CD4-positive, alpha-beta T cell treated with Interferon alpha-2 for 1 hour (primary cell): ENCODE results near the gene ATAD1.
A peak's percentile ranks its signal among the peaks of the same experiment; 100 is the strongest.
"Not testable (repeated sequence)": the region's sequence is repeated elsewhere in the genome, so short reads cannot be mapped to it uniquely, and the experiment has no call there.

Experiments
- DNase-seq, 2 donors: peaks; one replicate each; pipeline ENCODE4 v3.0.0-alpha.2; 2020 to 2022

Gene ATAD1

DNA sequence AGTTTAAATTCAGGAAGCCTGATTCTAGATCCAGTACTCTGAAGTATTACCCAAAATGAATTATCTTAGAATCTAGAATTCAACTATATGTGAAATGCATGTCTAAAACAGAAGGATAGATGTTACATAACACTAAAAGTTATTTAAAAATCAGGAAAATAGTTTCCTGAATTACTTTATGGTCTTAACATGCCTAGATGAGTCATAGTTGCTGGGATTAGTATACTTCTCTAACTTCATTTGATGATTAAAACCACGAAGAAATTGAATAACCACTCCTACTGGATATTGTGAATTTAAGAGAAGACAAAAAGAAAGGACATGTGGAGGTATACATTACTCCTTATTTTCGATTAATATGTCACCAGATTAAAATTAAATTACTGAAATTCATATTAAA lies 65.5 kb downstream of the ATAD1 start:
- no peak for DNase-seq

DNA sequence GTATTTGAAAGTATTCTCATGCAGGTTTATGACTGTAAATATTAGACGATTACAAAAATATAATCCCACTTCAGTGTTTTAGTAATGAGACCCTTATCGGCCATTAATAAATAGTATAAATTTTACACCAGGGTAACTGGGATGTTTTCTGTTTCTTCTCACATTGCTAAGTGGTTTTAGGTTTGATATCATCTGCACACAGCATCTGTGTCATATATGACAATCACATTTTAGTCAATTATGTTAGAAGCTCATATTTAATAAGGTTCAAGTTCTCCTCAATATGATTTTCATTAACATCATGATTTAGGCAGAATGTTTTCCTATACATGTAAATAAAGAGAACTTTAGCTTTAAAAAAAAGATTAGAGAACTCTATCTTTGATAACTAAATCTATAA lies 66.8 kb downstream of the ATAD1 start:
- DNase-seq = no peak

DNA sequence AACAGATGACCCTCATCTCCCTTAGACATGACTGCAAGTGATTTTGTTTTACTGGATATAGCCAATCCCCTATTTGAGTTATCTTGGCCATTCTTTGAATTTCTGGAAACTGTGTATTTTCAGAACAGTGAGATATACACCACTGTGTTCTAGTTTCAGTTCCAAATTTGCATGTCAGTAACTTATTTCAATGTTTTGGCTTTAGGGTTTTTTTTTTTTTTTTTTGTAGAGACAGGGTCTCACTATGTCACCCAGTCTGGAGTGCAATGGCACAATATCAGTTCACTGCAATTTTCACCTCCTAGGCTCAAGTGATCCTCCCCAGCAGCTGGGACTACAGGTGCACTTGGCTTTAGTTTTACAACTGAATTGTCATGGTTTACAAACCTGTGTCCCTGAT lies 67.2 kb downstream of the ATAD1 start:
- DNase-seq = no peak

DNA sequence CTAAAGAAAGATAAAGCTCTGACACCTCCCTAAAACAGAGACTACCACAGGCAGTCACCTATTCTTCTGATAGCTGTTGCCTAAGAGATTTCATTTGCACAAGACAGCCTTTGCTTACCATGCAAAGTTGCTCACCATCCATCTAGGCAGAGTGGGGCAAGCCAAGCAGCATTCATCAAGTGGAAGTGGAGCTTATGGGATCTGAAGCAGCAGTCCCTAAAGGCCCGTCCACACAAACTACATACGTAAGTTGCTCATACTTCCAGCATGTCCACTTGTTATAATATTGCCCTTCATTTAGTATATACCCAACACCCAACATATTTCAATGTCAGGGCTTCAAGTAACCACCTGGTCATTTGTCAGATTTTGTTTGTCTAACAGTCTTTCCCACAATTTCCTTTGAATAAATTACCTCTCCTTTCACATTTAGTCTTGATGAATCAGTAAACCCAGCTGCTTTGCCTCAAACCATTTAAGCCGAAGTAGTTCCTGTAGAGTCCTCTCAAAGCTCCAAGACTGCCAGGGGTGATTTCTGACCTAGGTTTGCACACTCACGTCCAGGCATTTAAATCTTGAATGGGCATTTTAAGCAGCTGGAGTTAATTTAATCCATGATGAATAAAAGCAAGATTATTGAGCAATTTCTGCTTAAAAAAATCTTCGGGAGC lies 67.9 kb downstream of the ATAD1 start:
- no peak for DNase-seq

DNA sequence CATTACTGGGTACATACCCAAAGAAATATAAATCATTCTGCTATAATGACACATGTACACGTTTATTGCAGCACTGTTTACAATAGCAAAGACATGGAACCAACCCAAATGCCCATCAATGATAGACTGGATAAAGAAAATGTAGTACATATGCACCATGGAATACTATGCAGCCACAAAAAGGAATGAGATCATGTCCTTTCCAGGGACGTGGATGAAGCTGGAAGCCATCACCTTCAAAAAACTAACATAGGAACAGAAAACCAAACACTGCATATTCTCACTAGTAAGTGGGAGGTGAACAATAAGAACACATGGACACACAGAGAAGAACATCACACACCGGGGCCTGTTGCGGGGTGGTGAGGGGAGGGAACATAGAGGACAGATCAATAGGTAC lies 69.8 kb downstream of the ATAD1 start:
- not testable (repeated sequence) for DNase-seq

DNA sequence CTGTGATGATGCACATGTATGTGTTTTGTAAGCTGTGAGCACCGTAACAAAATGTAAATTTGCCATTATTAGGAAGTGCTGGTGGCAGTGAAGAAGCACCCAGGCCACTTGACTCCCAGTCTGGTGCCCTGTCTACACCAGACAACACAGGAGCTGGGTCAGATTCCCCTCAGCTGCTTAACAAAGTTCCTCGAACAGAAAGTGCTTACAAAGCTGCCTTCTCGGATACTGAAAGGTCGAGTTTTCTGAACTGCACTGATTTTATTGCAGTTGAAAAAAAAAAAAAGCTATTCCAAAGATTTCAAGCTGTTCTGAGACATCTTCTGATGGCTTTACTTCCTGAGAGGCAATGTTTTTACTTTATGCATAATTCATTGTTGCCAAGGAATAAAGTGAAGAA lies 71.1 kb downstream of the ATAD1 start:
- DNase-seq = no peak

DNA sequence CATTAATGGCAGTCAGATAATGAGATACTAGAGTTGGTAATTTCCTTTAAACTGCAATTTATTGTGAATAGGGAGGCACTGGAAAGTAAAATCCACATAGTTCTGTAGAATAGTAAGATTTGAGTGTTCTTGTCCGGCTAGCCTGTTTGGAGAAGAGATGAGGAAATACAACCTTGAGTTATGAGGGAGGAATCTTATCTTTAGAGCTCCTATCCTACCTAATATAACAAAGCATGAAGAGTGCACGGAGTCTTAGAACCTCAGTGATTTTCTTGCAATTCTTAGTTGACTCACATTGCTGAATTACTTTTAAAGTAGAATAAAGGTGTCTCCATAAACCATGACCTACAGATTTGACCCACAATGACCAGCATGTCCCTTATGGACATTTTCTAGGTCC lies 73.4 kb downstream of the ATAD1 start:
- DNase-seq = no peak

DNA sequence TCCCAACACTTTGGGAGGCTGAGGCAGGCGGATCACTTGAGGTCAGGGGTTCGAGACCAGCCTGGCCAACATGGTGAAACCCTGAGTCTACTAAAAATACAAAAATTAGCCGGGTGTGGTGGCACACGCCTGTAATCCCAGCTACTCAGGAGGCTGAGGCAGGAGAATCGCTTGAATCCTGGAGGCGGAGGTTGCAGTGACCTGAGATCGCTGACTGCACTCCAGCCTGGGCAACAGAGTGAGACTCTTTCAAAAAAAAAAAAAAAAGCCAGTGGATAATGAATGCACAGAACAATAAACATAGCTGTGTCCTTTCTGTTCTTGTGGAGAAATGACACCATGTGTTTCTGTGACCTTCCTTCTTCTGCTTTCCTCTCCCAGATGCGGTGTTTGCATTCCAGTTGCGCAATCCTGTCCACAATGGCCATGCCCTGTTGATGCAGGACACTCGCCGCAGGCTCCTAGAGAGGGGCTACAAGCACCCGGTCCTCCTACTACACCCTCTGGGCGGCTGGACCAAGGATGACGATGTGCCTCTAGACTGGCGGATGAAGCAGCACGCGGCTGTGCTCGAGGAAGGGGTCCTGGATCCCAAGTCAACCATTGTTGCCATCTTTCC lies 74.9 kb downstream of the ATAD1 start:
- peak in 1 of 2 donors; percentile 23 for DNase-seq

DNA sequence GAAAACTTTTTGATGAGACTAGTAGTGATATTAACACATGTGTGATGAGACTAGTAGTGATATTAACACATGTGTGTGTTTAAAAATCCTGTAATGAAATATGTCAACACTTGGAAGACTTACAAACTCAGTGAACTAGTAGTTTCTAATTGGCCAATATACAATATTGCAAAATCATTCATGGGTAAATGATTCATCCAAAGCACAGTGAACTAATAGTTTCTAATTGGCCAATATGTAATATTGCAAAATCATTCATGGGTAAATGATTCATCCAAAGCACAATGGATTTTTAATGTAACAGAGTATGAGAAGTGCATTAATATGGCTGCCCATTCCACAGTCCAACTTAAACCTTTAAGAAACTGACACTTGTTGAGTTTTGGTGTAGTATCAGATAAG lies 77.8 kb downstream of the ATAD1 start:
- DNase-seq = no peak

DNA sequence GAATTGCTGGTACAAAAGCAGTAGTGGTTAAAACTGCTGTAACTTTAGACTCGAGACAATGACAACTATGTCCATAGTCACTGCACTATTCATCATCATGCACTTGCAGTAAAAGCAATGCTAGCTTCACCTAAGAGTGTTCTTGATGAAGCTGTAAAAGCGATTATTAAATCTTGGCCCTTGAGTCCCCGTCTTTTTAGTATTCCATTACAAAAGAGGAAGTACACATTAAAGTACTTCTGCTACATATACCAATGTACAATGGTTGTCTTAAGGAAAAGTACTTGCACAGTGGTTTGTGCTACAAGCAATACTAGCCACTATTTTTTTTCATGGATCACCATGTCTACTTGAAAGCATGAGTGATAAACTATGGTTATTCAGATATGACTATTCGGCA lies 78.3 kb downstream of the ATAD1 start:
- no peak for DNase-seq

DNA sequence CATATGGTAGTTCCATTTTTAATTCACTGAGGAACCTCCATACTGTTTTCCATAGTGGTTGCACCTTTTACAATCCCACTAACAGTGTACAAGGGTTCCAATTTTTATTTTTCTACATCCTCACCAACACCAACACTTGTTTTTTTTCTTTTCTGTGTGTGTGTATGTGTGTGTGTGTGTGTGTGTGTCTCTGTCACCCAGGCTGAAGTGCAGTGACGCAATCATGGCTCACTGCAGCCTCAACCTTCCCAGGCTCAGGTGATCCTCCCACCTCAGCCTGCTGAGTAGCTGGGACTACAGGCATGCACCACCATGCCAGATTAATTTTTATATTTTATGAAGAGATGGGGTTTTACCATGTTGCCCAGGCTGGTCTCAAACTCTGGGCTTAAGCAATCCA lies 79.8 kb downstream of the ATAD1 start:
- not testable (repeated sequence) for DNase-seq

DNA sequence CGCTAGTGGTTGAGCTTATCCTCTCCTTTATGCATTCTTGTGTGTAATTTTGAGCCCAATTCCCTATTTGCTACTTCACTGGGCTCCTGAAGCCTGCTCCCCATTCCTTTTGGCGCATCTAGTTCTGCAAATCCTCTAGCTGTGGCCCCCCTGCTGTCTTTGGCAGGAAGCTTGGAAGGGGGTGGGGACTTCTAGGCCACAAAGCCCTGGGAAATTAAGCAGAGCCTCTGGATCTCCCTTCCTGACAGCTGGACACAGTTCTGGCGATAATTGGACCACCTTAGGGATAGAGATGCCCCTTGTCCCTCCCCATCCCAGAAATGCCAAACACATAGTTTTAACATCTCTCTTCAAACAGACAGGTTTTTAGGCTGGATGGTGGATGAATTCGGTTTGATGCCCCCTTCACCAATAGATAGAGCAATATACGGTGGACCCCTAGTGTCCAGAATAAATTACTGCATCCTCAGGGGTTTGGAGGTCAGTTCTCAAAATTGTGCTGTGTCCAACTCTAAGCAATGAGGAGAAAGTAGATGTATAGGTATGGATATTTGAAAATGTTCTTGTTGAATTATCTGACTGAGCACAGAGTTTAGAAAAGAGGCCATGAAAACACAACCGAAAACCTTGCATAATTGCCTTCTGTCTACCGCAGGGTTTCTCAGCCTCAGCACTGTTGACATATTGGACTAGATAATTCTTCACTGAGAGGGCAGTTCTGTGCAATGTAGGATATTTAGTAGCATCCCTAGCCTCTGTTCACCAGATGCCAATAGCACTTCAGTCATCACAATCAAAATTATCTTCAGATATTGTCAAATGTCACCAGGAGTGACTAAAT lies 82.8 kb downstream of the ATAD1 start:
- peak in 1 of 2 donors; percentile 15 for DNase-seq

DNA sequence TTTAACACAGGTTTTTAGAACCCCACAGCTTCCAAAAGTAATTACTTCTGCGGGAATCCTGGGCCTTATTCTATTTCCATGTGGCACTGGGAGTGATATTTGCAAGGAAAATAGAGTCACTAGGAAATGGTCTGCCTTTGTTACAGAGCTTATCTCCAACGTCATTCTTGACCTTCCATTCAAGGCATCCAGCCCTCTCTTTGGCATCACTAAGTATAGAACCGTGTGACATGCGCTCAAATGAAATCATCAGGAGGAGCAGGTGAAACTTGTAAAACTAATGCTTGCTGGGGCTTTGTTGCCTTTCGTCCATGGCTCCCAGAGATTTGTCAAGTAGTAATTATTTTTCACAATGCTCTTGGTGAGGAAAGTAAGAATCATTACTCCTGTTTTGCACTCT lies 84.9 kb downstream of the ATAD1 start:
- no peak for DNase-seq

DNA sequence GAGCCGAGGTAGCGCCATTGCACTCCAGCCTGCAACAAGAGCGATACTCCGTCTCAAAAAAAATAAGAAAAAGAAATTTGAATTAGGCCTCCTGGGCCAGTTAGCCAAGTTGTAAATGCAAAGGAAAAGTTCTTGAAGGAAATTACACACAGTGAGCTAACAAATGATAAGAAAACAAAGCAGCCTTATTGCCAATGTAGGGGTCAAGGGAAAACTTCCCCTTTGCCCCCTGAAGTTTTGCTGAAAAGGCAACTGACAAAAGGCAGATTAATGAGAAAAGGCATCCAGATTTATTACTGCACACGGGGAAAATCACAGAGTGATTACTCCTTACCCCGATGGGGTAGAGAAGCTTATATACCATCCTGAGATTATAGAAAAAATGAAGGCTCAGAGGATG lies 88.1 kb downstream of the ATAD1 start:
- no peak for DNase-seq

DNA sequence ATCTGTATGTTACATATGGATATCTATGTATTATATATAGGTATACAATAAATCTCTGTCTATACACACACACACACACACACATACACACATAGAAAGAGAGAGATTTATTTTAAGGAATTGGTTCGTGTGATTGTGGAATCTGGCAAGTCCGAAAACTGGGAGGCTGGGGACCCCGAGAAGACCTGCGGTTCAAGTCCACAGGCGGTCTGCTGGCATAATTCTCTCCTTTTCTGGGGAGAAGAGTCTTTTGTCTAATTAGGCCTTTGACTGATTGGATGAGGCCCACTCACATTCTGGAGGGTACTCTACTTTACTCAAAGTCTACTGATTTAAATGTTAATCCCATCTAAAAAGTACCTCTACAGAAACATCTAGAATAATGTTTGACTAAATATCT lies 93.2 kb downstream of the ATAD1 start:
- DNase-seq = no peak

DNA sequence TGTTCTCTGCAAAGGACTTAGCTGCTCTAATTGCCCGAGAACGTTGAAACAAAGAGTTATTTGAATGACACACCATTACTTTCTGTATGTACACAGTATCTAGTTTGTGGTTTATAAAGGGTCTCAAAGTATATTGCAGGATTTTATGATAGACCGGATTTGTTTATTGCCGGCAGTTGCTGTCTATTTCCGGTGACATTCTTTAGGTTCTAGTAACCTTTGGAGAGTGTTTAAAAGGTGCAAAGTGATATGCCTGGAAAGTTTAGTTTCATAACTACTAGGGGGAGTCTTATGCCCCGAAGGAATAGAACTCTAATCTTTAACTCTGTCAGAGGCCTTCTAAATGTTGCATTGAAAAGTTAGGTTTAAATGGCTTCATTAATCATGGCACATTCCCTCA lies 94.5 kb downstream of the ATAD1 start:
- no peak for DNase-seq

DNA sequence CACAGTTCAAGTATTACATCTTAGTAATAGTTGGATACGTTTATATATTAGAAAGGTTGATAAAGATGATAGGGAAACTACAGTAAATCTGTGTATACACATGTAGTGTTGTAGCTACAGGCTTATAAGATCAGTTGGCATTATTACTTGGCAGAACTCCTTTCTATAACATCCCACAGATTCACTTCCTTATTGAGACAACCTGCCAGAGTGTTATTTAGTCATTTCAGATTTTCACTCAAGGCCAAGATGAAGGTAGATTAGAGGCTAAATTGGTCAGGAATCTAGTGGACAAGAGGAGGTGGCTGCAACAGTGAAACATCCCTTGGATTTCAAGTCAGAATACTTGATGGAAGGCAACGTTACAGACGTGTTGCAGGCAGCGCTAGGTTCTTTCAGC lies 95.3 kb downstream of the ATAD1 start:
- no peak for DNase-seq

DNA sequence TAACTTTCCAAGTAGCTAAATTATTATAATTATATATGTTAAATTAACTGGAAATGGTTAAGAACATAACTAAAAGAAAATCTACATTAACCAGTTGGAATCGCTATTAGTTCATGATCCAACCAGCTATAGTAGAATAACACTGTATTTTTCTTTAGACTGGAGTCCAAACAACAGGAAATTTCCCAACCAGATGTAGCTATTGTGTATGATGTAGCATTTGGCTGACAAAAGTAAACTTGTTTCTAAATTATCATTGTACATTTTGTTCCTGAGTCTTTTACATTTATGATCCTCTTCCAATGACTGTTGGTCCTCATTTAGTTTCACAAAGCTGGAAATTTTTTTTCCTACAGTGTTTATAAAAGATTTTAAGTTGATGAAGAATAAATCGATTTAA lies 96.2 kb downstream of the ATAD1 start:
- no peak for DNase-seq

DNA sequence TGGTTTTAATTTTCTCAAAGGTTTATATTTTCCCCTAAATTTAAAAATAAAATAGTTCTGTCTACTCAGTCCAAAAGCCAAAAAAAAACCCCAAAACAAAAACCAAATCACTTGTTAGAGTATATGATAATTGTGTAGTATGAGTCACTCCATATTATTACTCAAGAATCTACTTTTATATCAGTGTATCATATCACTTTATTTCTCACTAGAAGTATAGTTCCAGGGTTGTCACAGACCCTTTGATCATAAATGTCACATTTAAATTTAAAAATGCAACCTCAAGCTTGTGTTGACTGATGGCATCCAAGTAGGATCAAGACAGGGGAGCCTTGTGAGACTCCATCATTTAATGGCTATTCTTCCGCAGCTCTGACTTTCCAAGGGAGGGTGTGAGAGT lies 97.4 kb downstream of the ATAD1 start:
- no peak for DNase-seq

DNA sequence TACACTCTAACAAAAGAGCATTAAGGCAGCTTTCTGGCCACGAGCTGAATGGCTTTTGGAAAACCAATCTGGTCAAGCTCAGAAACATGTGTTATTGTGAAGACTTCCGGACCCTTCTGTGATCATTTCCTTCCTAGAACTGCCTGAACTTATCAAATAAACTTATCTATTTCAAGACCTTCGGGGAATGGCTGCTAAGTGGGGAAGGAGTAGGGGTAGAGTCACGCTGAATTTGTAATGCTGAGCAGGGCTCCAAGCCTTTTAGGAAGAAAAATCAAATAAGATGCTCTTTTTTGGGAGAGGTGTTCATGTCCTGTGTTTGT lies 101.7 kb downstream of the ATAD1 start:
- no peak for DNase-seq

DNA sequence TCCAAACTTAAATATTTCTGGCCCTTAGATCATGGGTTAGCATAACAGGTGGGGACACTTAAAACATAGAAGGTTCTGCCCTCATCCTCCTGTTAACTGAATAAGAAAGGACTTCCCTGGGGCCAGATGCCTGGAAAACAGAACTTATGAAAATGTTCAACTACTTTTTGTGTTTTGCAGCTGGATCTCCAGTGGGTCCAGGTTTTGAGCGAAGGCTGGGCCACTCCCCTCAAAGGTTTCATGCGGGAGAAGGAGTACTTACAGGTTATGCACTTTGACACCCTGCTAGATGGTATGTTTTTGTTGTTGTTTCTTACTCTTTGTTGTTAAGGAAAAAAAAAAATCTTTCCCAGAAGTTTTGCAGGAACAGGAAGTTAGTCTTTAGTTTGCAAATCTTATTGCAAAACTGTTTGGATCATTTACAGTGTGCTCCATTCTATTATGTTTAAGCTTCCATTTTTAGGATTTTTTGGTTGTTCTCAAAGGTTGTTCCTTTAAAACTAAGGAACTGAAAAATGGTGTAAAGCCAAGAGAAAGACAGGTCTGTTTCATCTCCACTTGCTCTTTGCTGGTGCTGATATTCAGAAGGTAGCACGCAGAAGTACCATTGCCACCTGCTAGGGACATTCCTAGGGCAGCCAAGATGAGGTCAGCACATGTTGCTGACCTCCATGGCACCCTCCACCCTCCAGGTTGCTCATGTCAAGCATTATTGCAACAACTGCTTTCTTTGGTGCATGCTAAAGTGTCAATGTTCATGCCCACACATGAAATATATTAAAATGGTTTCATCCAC lies 102.3 kb downstream of the ATAD1 start:
- DNase-seq = no peak

DNA sequence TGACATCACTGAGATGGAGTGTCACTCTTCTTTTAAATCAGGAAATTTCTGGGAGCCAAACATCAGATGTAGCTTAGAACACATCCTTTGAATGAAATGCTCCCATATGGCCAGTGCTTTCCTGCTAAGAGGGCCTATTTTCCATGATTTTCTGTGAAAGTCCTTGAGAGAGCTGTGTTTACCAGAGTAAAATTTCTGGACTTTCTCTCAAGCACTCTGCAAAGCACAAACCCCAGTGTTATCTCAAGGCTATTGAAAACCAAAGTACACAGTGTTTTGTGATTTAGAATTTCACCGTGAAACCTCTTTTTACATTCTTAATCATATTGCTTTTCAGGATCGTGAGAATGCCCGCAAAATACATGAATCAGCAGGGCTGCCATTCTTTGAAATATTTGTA lies 104.3 kb downstream of the ATAD1 start:
- DNase-seq = no peak

DNA sequence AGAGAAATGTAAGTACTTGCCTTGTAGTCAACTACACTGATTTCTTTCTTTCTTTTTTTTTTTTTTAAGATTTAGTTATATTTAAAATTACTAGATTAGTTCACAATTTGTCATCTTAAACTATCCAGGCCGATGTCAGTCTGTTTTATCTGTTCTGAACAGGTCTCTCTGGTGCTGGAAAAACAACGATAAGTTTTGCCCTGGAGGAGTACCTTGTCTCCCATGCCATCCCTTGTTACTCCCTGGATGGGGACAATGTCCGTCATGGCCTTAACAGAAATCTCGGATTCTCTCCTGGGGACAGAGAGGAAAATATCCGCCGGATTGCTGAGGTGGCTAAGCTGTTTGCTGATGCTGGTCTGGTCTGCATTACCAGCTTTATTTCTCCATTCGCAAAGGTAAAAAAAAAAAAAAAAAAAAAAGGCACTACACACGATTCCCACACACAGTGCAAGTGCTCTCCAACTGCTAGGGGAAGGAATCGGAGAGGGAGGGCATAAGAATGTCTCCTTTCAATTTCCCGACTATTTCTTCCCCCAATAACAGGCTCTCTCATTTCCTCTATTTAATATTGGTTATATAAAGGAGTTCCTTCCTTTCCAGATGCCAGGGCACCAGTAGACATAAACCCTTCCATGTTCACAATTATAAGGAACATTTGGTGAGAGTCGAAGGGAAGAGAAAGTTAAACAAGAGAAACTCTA lies 105.0 kb downstream of the ATAD1 start:
- DNase-seq = no peak
